Sigmoid colon (tissue), 4 donors: Measurements from ENCODE around the gene HBG1.

ENCODE experiments used
- EP300 ChIP-seq, 4 donors: sonication (generic); formaldehyde crosslinking; IDR thresholded peaks; one replicate each; pipeline ENCODE4 v1.6.1; 2017; ENCODE audit warnings: antibody characterized with exemption in 4 of 4
- POLR2A ChIP-seq, 2 donors: fragments of 450-650 bp; IDR thresholded peaks; one replicate each; pipeline ENCODE4 v1.6.1; 2016; ENCODE audit warnings: antibody characterized with exemption in 2 of 2, mild to moderate bottlenecking in 2 of 2, moderate library complexity in 2 of 2
- POLR2AphosphoS5 ChIP-seq, 4 donors: sonication (generic); formaldehyde crosslinking; IDR thresholded peaks; one replicate each; pipeline ENCODE4 v1.6.1; 2017; ENCODE audit warnings: antibody characterized with exemption in 4 of 4
- TF ChIP-seq, protein P1 (sequence below), 4 experiments: fragments of 450-650 bp in 3 of 4; fragments of 200-600 bp in 1 of 4; IDR thresholded peaks; one replicate each; pipeline ENCODE4 v1.5.1; 2016 to 2019; ENCODE audit warnings: antibody characterized with exemption in 4 of 4, mild to moderate bottlenecking in 3 of 4, moderate library complexity in 2 of 4

- TF ChIP-seq EP300 (IDR thresholded peaks at IDR 0.05): no peak
- TF ChIP-seq, protein P1, sequence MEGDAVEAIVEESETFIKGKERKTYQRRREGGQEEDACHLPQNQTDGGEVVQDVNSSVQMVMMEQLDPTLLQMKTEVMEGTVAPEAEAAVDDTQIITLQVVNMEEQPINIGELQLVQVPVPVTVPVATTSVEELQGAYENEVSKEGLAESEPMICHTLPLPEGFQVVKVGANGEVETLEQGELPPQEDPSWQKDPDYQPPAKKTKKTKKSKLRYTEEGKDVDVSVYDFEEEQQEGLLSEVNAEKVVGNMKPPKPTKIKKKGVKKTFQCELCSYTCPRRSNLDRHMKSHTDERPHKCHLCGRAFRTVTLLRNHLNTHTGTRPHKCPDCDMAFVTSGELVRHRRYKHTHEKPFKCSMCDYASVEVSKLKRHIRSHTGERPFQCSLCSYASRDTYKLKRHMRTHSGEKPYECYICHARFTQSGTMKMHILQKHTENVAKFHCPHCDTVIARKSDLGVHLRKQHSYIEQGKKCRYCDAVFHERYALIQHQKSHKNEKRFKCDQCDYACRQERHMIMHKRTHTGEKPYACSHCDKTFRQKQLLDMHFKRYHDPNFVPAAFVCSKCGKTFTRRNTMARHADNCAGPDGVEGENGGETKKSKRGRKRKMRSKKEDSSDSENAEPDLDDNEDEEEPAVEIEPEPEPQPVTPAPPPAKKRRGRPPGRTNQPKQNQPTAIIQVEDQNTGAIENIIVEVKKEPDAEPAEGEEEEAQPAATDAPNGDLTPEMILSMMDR (IDR thresholded peaks at IDR 0.05): no peak
- no peak for TF ChIP-seq POLR2AphosphoS5 (IDR thresholded peaks at IDR 0.05)
- no peak for TF ChIP-seq POLR2A (IDR thresholded peaks at IDR 0.05)
Measured at GRCh38 chr11:5272395-5273017, 22.8 kb upstream of the HBG1 start.
